ENCODE measurements around the gene TMEM130.
A peak's percentile ranks its signal among the peaks of the same experiment; 100 is the strongest.
"Not testable (repeated sequence)": the region's sequence is repeated elsewhere in the genome, so short reads cannot be mapped to it uniquely, and the experiment has no call there.

The TMEM130 gene

DNA sequence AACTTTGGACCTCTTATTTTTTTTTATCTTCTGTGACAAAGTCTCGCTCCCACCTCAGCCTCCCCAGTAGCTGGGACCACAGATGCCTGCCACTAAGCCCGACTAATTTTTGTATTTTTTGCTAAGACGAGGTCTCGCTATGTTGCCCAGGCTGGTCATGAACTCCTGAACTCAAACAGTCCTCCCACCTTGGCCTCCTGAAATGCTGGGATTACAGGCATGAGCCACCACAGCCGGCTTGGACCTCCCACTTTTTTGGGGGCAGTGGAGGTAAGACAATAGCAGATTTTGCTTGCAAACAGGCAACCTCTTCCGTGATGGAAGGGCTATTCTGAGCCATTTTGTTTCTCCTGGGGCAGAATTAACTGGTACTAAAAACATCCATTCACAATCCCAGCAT is 7.3 kb upstream of the TMEM130 start:
- no peak for DNase-seq (ENCODE audit: low read depth)

DNA sequence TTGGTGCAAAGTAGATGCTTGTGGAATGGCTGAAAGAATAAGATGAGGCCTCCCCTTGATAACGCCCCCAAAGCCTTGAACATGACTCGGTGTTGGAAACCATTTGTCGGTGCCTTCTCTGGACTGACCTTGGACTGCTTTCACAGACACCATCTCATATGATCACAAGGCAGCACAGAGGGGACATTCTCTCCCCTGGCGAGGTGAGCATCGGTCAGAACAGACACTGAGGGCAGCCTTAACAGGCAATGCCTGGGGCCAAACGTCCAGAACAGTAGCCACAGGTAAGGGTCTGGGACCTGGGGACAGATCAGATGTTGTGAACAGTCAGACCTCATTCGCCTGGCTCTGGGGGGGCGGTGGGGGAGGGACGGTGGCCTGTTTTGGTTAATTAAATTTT is 5.7 kb upstream of the TMEM130 start:
- no peak for DNase-seq (ENCODE audit: low read depth)

- DNase-seq (ENCODE audit: low read depth) = no peak
Observed at GRCh38 chr7:98874942-98875341, 5.1 kb upstream of the TMEM130 start.

DNA sequence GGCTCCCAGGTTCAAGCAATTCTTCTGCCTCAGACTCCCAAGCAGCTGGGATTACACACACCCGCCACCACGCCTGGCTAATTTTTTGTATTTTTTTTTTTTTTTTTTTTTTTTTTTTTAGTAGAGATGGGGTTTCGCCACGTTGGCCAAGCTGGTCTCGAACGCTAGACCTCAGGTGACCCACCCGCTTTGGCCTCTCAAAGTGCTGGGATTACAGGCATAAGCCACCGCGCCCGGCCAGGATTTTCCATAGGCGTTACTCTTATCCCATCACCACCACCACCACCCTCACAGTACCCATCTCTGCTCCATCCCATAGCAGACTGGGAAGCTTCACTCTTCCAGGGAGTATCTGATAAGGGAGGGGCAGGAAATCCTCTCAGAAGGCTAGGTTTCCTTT is 3.8 kb upstream of the TMEM130 start:
- DNase-seq (ENCODE audit: low read depth) = not testable (repeated sequence)

GRCh38 chr7:98872328-98872924 is 2.6 kb upstream of the TMEM130 start:
- DNase-seq (ENCODE audit: low read depth) = no peak

GRCh38 chr7:98870807-98871491 is 1.1 kb upstream of the TMEM130 start:
- no peak for DNase-seq (ENCODE audit: low read depth)

DNA sequence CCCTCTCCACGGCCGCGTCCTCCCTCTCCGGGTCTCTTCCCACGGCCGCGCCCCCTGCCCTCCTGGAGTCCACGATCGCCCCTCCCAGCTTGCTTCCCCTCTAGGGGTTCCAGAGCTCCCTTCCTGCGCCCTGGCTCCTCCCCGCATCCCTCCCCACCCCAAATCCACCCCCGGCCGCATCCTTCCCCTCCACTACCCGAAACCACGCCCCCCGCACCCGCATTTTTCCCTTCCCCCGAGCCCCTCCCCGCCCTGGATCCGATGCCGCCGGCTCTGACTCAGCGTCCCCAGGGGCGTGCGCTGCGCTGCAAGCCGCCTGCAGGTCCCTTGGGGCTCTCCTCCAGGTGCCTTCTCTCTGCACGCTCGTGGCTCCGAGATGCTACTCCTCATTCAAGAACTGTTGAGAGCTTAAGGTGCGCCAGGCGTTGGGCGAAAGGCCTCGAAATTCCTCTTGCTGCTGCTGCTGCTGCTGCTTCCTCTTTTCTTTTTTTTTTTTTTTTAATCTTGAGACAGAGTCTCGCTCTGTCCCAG is 372 bp upstream of the TMEM130 start:
- DNase-seq (ENCODE audit: low read depth) = peak; percentile 55

DNA sequence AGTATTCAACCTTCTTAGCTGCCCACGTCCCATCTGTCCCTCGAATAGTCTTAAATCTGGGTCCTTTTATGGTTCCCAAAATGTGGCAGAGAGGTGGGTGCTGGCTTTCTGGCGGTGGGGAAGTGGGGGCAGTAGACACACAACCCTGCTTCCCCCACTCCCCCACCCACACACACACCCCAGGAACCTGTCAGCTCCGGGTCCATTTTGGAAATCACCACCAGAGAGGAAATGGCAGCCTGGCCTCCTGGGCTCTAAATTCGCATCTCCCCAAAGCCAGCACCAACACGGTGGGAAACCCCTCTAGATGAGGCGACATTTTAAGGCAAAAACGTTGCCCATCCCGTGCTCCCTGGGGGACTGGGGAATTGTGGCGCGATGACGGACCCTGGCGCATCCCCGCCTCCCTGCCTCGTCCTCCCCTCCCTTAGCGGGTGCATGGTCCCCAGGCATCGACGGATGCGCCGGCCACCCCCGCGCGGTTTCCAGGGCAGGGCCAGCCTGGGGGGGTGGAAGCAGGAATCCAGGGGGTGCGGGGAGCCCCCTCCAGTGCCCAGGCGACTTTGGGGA is 702 bp downstream of the TMEM130 start:
- DNase-seq (ENCODE audit: low read depth) = no peak

DNA sequence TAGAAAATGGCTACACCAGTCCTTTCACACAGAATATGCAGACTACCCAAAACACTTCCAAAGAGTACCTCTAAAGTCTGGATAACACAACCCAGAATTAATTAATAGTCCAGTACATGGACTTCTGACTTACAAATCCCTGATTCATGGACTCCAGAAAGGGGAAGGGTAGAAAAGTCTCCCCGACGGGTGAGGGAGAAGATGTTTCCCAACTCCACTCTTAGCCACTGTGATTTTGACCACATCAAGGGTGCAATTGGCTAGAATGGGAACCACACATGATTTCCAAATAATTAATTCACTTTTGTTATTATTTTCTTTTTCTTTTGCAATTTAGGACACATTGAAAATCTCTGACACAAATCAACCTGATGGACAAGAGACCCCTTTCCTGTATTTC is 1.4 kb downstream of the TMEM130 start:
- DNase-seq (ENCODE audit: low read depth) = no peak

GRCh38 chr7:98866765-98867164 is 3.0 kb downstream of the TMEM130 start:
- no peak for DNase-seq (ENCODE audit: low read depth)

DNA sequence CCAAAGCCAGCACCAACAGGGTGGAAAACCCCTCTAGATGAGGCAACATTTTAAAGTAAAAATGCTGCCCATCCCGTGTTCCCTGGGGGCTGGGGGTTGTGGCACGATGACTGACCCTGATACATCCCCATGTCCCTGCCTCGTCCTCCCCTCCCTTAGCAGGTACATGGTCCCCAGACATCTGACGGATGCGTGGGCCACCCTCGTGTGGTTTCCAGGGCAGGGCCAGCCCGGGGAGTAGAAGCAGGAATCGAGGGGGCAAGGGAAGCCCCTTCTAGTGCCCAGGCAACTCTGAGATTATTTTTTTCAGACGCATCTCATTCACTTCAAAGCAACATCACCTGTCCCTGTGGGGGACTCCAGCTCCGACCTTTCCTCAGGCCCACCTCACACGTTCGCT is 3.5 kb downstream of the TMEM130 start:
- no peak for DNase-seq (ENCODE audit: low read depth)

DNA sequence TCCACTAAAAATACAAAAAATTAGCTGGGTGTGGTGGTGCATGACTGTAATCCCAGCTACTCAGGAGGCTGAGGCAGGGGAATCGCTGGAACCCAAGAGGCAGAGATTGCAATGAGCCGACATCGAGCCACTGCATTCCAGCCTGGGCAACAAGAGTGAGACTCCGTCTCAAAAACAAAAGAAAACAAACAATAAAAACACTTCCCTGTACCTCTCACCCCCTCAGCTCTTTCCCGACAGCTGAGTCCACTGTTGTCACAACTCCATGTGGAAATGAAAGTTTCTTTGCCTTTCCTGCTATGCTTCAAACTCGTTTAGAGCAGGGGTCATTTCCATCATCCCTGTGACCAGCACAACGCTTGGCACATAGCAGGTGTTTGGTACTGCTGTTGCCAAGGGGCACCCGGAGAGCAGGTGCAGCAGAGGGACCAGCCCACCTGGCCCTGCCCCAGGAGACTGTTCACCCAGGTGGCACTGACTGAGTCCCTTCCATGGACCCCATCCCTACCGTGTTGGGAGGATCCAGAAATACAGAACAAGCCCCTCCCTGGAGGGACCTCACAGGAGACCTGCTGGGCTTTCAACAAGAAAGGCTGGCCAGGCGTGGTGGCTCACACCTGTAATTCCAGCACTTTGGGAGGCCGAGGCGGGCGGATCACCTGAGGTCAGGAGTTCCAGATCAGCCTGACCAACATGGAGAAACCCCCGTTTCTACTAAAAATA is 4.9 kb downstream of the TMEM130 start:
- no peak for DNase-seq (ENCODE audit: low read depth)

DNA sequence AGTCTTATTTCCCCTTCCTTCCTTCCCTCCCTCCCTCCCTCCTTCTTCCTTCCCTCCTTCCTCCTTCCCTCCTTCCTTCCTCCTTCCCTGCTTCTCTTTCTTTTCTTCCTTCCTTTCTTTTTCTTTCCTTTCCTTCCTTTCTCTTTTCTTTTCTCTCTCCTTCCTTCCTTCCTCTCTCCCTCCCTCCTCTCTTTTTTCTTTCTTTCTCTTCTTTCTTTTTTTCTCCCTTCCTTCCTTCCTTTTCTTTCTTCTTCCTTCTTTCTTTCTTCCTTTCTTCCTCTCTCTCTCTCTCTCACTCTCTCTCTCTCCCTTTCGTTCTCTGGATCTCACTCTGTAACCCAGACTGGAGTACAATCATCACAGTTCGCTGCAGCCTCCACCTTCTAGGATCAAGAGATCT is 6.2 kb downstream of the TMEM130 start:
- DNase-seq (ENCODE audit: low read depth) = no peak

DNA sequence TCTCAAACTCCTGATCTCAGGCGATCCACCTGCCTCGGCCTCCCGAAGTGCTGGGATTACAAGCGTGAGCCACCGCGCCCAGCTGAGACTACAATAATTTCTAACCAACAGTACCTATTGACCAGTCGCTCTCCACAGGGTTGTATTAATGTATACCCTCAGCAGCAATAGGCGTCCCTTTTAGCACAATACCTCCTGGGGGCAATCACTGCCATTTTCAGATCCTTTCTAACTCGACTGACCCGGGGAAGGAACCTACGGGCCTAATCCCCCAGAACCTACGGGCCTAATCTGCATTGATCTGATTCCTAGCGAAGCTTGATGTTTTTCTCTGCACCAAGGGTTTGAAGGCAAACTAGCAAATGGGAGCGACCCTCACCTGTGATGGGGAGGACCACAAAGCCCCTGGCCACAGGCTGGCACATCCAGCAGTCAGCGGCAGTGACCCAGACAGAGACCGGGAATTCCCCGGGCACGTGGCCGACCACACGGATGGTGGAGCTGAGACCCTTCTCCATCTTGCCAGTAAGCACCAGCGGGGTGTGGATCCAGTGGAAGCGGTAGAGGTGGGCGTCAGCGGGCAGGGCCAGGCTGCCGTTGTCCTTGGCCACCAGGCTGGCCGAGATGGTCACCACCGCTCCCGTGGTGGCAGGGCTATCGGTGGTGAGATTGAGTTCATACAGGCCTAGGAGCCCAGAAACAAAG is 6.9 kb downstream of the TMEM130 start:
- no peak for DNase-seq (ENCODE audit: low read depth)

DNA sequence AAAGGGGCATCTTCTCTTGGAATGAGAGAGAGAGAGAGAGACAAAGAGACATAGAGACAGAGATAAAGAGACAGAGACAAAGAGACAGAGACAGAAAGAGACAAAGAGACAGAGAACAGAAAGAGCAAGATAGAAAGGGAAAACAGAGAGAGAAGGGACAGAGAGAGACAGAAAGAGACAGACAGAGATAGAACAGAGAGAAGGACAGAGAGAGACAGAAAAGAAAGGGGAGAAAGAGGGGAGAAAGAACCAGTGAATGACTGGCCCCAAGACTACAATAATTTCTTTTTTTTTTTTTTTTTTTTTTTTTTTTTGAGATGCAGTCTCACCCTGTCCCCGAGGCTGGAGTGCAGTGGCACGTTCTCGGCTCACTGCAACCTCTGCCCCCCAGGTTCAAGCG is 7.6 kb downstream of the TMEM130 start:
- DNase-seq (ENCODE audit: low read depth) = no peak

DNA sequence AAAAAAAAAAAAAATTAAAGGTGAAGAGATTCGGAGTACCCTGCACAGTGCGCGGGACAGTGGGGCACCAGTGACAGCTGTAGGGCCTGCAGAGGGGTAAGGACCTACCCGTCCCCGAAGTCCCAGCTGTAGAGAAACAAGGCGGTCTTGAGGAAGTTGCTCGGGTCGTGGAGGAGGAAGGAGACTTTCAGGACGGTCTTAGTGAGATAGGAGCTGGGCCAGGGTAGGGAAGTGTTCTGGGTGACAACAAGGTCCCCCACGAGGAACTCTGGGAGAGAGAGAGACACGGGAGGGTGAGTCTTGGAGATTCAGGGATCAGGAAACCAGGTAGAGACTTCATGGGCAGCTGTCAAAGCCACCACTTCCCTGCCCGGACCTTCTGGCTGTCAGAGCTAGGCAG is 9.7 kb downstream of the TMEM130 start:
- DNase-seq (ENCODE audit: low read depth) = no peak

DNA sequence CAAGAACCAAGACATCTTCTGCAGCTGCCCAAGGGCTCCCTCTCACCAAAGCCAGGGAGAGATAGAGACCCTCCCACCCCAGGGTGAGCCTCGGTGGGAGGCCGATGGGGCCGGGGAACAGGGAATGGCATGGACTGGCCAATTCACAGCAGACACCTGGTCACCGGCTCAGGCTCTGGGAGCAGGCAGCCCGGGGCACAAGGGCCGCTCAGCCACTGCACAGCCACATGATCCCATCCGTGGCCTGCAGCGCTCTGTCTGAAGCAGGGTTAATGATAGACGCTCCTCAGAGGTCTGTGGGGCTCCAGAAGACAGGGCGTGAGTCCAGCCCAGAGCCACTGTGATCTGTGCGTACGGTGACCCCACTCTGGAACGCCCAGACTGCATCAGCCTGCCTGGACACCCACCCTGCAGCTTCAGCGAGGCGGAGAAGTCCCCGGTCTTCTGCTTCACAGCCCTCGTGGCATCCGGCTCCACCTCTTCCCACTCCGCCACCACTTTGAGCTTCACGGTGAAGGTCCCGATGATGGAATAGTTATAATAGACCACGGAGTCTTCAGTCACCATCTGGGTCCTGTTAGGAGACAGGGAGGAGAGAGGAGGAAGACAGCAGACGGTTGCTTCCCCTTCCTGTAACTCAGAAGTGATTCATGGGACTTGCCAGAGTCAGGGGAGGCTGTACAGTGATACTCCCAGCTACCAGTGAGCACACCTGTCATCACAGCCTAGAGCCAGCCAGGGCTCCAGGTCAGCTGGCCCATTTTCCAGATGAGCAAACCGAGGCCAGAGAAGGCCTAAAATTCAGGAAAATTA is 14.0 kb downstream of the TMEM130 start:
- DNase-seq (ENCODE audit: low read depth) = no peak

DNA sequence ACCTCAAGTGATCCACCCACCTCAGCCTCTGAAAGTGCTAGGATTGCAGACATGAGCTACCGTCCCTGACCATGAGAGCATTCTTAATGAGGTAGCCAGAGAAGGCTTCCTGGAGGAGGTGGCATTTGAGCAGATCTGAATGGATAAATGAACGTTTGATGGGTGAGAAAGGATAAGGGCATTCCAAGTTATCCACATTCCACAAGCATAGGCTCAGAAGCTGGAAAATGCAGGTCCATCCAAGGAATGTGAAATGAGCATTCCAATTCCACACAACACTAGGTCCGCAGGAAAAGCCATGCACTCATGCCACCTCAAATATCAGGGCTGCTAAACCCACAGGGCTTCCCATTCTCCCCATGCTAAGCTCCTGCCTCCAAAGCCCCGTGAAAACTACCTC is 17.0 kb downstream of the TMEM130 start:
- no peak for DNase-seq (ENCODE audit: low read depth)

- DNase-seq (ENCODE audit: low read depth) = no peak
Observed at GRCh38 chr7:98848918-98849317, 20.9 kb downstream of the TMEM130 start.

DNA sequence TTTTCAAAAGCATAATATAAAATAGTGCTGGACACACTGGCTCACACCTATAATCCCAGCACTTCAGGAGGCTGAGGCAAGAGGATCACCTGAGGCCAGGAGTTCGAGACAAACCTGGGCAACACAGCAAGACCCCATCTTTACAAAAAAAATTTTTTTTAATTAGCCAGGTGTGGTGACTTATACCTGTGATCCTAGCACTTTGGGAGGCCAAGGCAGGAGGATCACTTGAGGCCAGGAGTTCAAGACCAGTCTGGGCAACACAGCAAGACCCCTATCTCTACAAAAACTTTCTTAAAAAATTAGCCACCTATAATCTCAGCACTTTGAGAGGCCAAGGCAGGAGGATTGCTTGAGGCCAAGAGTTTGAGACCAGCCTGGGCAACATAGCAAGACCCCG is 27.3 kb downstream of the TMEM130 start:
- DNase-seq (ENCODE audit: low read depth) = not testable (repeated sequence)

All from stimulated activated CD8-positive, alpha-beta memory T cell treated with anti-CD3 and anti-CD28 coated beads, Interleukin-12 subunit alpha, Interleukin-12 subunit beta, amount 100 ng/mL, for 4 hours (primary cell).